HCT116 (cell line): ENCODE measurements around the gene IGSF5. TPM values are rescaled to one million over a fixed set of nuclear protein-coding genes. Genes with fewer than 3 reads are reported as not detected.

ENCODE experiments used
- ATAC-seq: fragments of 200-7000 bp; cut with Tn5 transposase; 2 replicates; pipeline ENCODE4 v1.9.1; 2020; ENCODE audit warnings: mild to moderate bottlenecking, moderate library complexity
- BruUV-seq: library from RNA; stranded (reverse); fragments of 400-500 nt; replicated peaks from 2 replicates; lab custom pipeline; 2021; lab: Mats Ljungman, UMichigan
- CTCF ChIA-PET: fragments of 300-600 bp; sonication (Branson Sonifier 250); formaldehyde crosslinking; loops from one replicate; lab custom pipeline; 2021; ENCODE audit warnings: antibody characterized with exemption; lab: Charles Lee
- POLR2A ChIA-PET: fragments of 300-600, 350-600 bp; sonication (Branson Sonifier 250); formaldehyde crosslinking; loops from one replicate; lab custom pipeline; 2021; ENCODE audit warnings: antibody characterized with exemption; lab: Charles Lee
- RAD21 ChIA-PET, 2 experiments: fragments of 300-600 bp; sonication (Branson Sonifier 250); formaldehyde crosslinking; loops; one replicate each; lab custom pipeline; 2023; ENCODE audit warnings: low total read pairs in 2 of 2; ENCODE audit not compliant: uncharacterized antibody in 2 of 2, unreplicated experiment in 2 of 2, low non-redundant PET in 1 of 2; lab: Charles Lee
- DNase-seq: peaks from one replicate; pipeline ENCODE4 v3.0.0-alpha.2; 2010; ENCODE audit warnings: low read depth, low spot score
- H2AFZ ChIP-seq: fragments of 200-600 bp; shearing (Covaris generic), sonication (generic); 2 replicates; pipeline ENCODE4 v1.6.1; 2017; ENCODE audit warnings: low read depth, mixed run types, mixed read lengths, antibody characterized with exemption, low read length; ENCODE audit not compliant: poor library complexity, severe bottlenecking
- H3K27ac ChIP-seq: 2 replicates; pipeline ENCODE4 v1.5.1; 2012; ENCODE audit warnings: low read depth, low read length
- H3K27me3 ChIP-seq: fragments of 200-600 bp; sonication (generic); 2 replicates; pipeline ENCODE4 v1.6.1; 2016; ENCODE audit warnings: mixed run types, low read length, mixed read lengths; ENCODE audit not compliant: insufficient read depth
- H3K36me3 ChIP-seq, 2 experiments: fragments of 200-500 bp in 1 of 2; fragments of 200-600 bp in 1 of 2; sonication (Bioruptor generic) in 1 of 2; sonication (generic) in 1 of 2; 2 replicates each; pipeline versions ENCODE4 v1.5.1 to v1.6.1; 2014 to 2016; ENCODE audit warnings: low read length in 2 of 2, inconsistent platforms in 1 of 2, mixed read lengths in 1 of 2, mixed run types in 1 of 2; ENCODE audit not compliant: insufficient read depth in 2 of 2, control insufficient read depth in 1 of 2
- H3K4me1 ChIP-seq, 2 experiments: fragments of 200-600 bp in 1 of 2; sonication (generic) in 1 of 2; 2 replicates each; pipeline versions ENCODE4 v1.5.1 to v1.6.1; 2012 to 2017; ENCODE audit warnings: low read length in 2 of 2, inconsistent platforms in 1 of 2, mild to moderate bottlenecking in 1 of 2, mixed read lengths in 1 of 2, mixed run types in 1 of 2, moderate library complexity in 1 of 2; ENCODE audit not compliant: insufficient read depth in 2 of 2, control insufficient read depth in 1 of 2
- H3K4me2 ChIP-seq: fragments of 200-600 bp; sonication (generic); 2 replicates; pipeline ENCODE4 v1.6.1; 2017; ENCODE audit warnings: mixed run types, low read length, mixed read lengths
- H3K4me3 ChIP-seq, 2 experiments: fragments of 200-600 bp in 1 of 2; sonication (generic) in 1 of 2; replicated peaks in 1 of 2; 2 replicates each; pipeline ENCODE4 v1.5.1; 2011 to 2016; ENCODE audit warnings: low read length in 2 of 2, control low read depth in 1 of 2, low read depth in 1 of 2, mild to moderate bottlenecking in 1 of 2, mixed read lengths in 1 of 2, mixed run types in 1 of 2
- H3K79me2 ChIP-seq: fragments of 200-600 bp; sonication (generic); 2 replicates; pipeline ENCODE4 v1.6.1; 2017; ENCODE audit warnings: mild to moderate bottlenecking, mixed run types, low read length, moderate library complexity, mixed read lengths; ENCODE audit not compliant: insufficient read depth
- H3K9ac ChIP-seq: fragments of 200-600 bp; sonication (generic); 2 replicates; pipeline ENCODE4 v1.6.1; 2016; ENCODE audit warnings: low read length, mixed read lengths
- H3K9me2 ChIP-seq: fragments of 200-600 bp; sonication (generic), shearing (Covaris generic); 2 replicates; pipeline ENCODE4 v1.6.1; 2017; ENCODE audit warnings: mixed run types, mild to moderate bottlenecking, moderate library complexity; ENCODE audit not compliant: insufficient read depth
- H3K9me3 ChIP-seq, 2 experiments: fragments of 200-500 bp in 1 of 2; fragments of 200-600 bp in 1 of 2; sonication (Bioruptor generic) in 1 of 2; sonication (generic) in 1 of 2; 2 replicates each; pipeline ENCODE4 v1.6.1; 2014 to 2017; ENCODE audit warnings: low read length in 2 of 2, mixed read lengths in 2 of 2, inconsistent platforms in 1 of 2, low read depth in 1 of 2, mild to moderate bottlenecking in 1 of 2, mixed run types in 1 of 2, moderate library complexity in 1 of 2; ENCODE audit not compliant: control insufficient read depth in 1 of 2, insufficient read depth in 1 of 2
- H4K20me1 ChIP-seq: fragments of 200-600 bp; sonication (generic), shearing (Covaris generic); 2 replicates; pipeline ENCODE4 v1.6.1; 2017; ENCODE audit warnings: mixed run types, mild to moderate bottlenecking, moderate library complexity; ENCODE audit not compliant: insufficient read depth
- CBX3 ChIP-seq: IDR thresholded peaks from 2 replicates; pipeline ENCODE4 v1.6.1; 2012; ENCODE audit warnings: low read depth
- CEBPB ChIP-seq: IDR thresholded peaks from 2 replicates; pipeline ENCODE4 v1.6.1; 2012; ENCODE audit warnings: low read depth
- CTCF ChIP-seq, 3 experiments: fragments of 200-600 bp in 1 of 3; sonication (generic) in 1 of 3; IDR thresholded peaks in 2 of 3; conservative IDR thresholded peaks in 1 of 3; 2 replicates each; pipeline ENCODE4 v1.5.1; 2012 to 2017; ENCODE audit warnings: low read depth in 2 of 3, low read length in 2 of 3, antibody characterized with exemption in 1 of 3, borderline replicate concordance in 1 of 3, control low read depth in 1 of 3, mild to moderate bottlenecking in 1 of 3, mixed read lengths in 1 of 3, mixed run types in 1 of 3, moderate library complexity in 1 of 3; ENCODE audit not compliant: insufficient read depth in 1 of 3
- EGR1 ChIP-seq: IDR thresholded peaks from 2 replicates; pipeline ENCODE4 v1.6.1; 2012; ENCODE audit warnings: low read depth
- ELF1 ChIP-seq: IDR thresholded peaks from 2 replicates; pipeline ENCODE4 v1.6.1; 2012; ENCODE audit warnings: low read depth, borderline replicate concordance
- EZH2phosphoT487 ChIP-seq: fragments of 200-600 bp; IDR thresholded peaks from 2 replicates; pipeline ENCODE4 v1.6.1; 2018; ENCODE audit warnings: antibody characterized with exemption, borderline replicate concordance
- FOSL1 ChIP-seq: IDR thresholded peaks from 2 replicates; pipeline ENCODE4 v1.6.1; 2012; ENCODE audit warnings: low read depth
- JUND ChIP-seq: IDR thresholded peaks from 2 replicates; pipeline ENCODE4 v1.6.1; 2012
- MAX ChIP-seq: IDR thresholded peaks from 2 replicates; pipeline ENCODE4 v1.6.1; 2012
- POLR2A ChIP-seq: IDR thresholded peaks from 2 replicates; pipeline ENCODE4 v1.7.0; 2011; ENCODE audit warnings: borderline replicate concordance; ENCODE audit not compliant: insufficient read depth, insufficient read length; ENCODE audit errors: extremely low read depth
- POLR2AphosphoS5 ChIP-seq: IDR thresholded peaks from 2 replicates; pipeline ENCODE4 v1.6.1; 2011; ENCODE audit warnings: mild to moderate bottlenecking, low read depth, low read length, moderate library complexity
- RAD21 ChIP-seq: IDR thresholded peaks from 2 replicates; pipeline ENCODE4 v1.6.1; 2012; ENCODE audit warnings: low read depth, mild to moderate bottlenecking
- REST ChIP-seq: IDR thresholded peaks from 2 replicates; pipeline ENCODE4 v1.6.1; 2012; ENCODE audit warnings: low read depth
- SRF ChIP-seq: IDR thresholded peaks from 2 replicates; pipeline ENCODE4 v1.6.1; 2012; ENCODE audit warnings: low read depth
- TCF7L2 ChIP-seq: IDR thresholded peaks from 2 replicates; pipeline ENCODE4 v1.7.0; 2011; ENCODE audit warnings: borderline replicate concordance, inconsistent platforms; ENCODE audit not compliant: insufficient read depth, insufficient read length; ENCODE audit errors: extremely low read depth
- YY1 ChIP-seq: IDR thresholded peaks from 2 replicates; pipeline ENCODE4 v1.6.1; 2011; ENCODE audit warnings: low read length, low read depth, moderate library complexity, mild to moderate bottlenecking; ENCODE audit not compliant: insufficient replicate concordance; ENCODE audit errors: extremely low read depth
- intact Hi-C: fragments of 100-400 bp; cut with micrococcal nuclease; formaldehyde crosslinking; loops from 2 replicates; pipeline ENCODE4 v1.10.0; 2022
- total RNA-seq: library from RNA; stranded (reverse); gene quantifications from one replicate; pipeline ENCODE4 v1.2.1, GENCODE V29; 2021; ENCODE audit not compliant: unreplicated experiment

The IGSF5 gene
- total RNA-seq, 1 experiment from 2014 or later = not detected

GRCh38 chr21:39843916-39844315, 98.9 kb downstream of the IGSF5 start:
- no TSS peak for BruUV-seq
- no peaks in the 10 kb centered on the region for H3K79me2 ChIP-seq
- H3K4me2 ChIP-seq = no peak overlapping the region
- H3K36me3 ChIP-seq = no peaks in the 10 kb centered on the region
- peaks cover 0 to 4% of the 10 kb centered on the region in 2 experiments; a peak in 1 of 4 replicates for H3K9me3 ChIP-seq
- POLR2A ChIA-PET = no interaction called here
- intact Hi-C loops = no loop called here
- no peak for ATAC-seq
- CTCF ChIA-PET = no interaction called here
- H3K9ac ChIP-seq = no peak overlapping the region
- H3K9me2 ChIP-seq = no peaks in the 10 kb centered on the region
- H4K20me1 ChIP-seq = no peaks in the 10 kb centered on the region
- DNase-seq = no peak
- no peak for TF ChIP-seq EGR1
- no peak overlapping the region for H2AFZ ChIP-seq
- H3K27me3 ChIP-seq = no peaks in the 10 kb centered on the region
- no peak overlapping the region for H3K27ac ChIP-seq
- RAD21 ChIA-PET = no interaction called here
- no peak overlapping the region for H3K4me3 ChIP-seq
- H3K4me1 ChIP-seq = no peaks in the 10 kb centered on the region; a peak in 1 of 4 replicates

GRCh38 chr21:39845571-39846130, 100.7 kb downstream of the IGSF5 start:
- Histone ChIP-seq H3K9me3 (peaks cover 0 to 4% of the 10 kb centered on the region in 2 experiments; a peak in 1 of 4 replicates), H3K36me3 (no peaks in the 10 kb centered on the region), H3K4me2 (no peak overlapping the region), H4K20me1 (no peaks in the 10 kb centered on the region), H3K79me2 (no peaks in the 10 kb centered on the region), H3K4me1 (no peaks in the 10 kb centered on the region; a peak in 1 of 4 replicates), H2AFZ (no peak overlapping the region), H3K27me3 (no peaks in the 10 kb centered on the region), H3K27ac (no peak overlapping the region), H3K4me3 (no peak overlapping the region), H3K9ac (no peak overlapping the region), H3K9me2 (no peaks in the 10 kb centered on the region)
- BruUV-seq = no TSS peak
- CTCF ChIA-PET = no interaction called here
- intact Hi-C loops = no loop called here
- RAD21 ChIA-PET = no interaction called here
- DNase-seq (no peak), ATAC-seq (no peak)
- POLR2A ChIA-PET = no interaction called here
- TF ChIP-seq RAD21 (no peak), CBX3 (no peak), MAX (no peak), YY1 (no peak), SRF (no peak), POLR2AphosphoS5 (no peak), JUND (no peak), ELF1 (no peak), TCF7L2 (no peak), EZH2phosphoT487 (no peak), FOSL1 (no peak), CEBPB (no peak), REST (no peak), POLR2A (no peak), EGR1 (no peak), CTCF (IDR thresholded peaks at IDR 0.05 in 2 of 3, conservative IDR thresholded peaks at IDR 0.05 in 1 of 3; ENCODE audit: borderline replicate concordance in 1 of 3, insufficient read depth in 1 of 3, low read depth in 2 of 3, low read length in 2 of 3) (no peak)
